Mucosa of gallbladder (tissue), 1 donor: ENCODE results near the gene KIAA0319L. TPM values are rescaled to one million over a fixed set of nuclear protein-coding genes. Genes with fewer than 3 reads are reported as not detected.
"Not testable (repeated sequence)": the region's sequence is repeated elsewhere in the genome, so short reads cannot be mapped to it uniquely, and the experiment has no call there.

Source experiments
- DNase-seq: peaks from one replicate; pipeline ENCODE4 v3.0.0-alpha.2; 2020; ENCODE audit warnings: low spot score
- total RNA-seq: library from RNA; stranded (reverse); gene quantifications from one replicate; pipeline ENCODE4 v1.2.1, GENCODE V29; 2021
- donor health status: DM: no; HTN: no; CAD: no.

The KIAA0319L gene
- 82.5 TPM for total RNA-seq

GRCh38 chr1:35557118-35557610 lies at the start of gene KIAA0319L:
Gene KIAA0319L (minus strand): TSS chr1:35557403. CDS start chr1:35554491, 2,912 bp downstream.
- DNase-seq = peak; percentile 86

DNA sequence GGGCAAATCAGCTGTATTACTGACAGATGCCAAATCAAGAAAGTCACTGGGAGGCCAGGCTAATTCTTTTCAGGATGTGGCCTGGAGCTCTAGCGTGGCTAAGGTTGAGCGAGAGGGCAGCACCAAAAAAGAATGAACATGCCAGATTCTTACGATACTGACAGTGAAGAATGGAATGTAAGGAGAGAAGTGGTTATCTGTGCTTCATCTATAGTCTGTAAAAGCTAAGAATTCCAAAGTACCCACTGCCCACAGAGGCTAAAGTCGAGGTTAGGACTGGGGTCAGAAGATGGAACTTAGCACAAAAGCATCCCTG lies 48.6 kb upstream of the KIAA0319L start:
- DNase-seq = no peak

DNA sequence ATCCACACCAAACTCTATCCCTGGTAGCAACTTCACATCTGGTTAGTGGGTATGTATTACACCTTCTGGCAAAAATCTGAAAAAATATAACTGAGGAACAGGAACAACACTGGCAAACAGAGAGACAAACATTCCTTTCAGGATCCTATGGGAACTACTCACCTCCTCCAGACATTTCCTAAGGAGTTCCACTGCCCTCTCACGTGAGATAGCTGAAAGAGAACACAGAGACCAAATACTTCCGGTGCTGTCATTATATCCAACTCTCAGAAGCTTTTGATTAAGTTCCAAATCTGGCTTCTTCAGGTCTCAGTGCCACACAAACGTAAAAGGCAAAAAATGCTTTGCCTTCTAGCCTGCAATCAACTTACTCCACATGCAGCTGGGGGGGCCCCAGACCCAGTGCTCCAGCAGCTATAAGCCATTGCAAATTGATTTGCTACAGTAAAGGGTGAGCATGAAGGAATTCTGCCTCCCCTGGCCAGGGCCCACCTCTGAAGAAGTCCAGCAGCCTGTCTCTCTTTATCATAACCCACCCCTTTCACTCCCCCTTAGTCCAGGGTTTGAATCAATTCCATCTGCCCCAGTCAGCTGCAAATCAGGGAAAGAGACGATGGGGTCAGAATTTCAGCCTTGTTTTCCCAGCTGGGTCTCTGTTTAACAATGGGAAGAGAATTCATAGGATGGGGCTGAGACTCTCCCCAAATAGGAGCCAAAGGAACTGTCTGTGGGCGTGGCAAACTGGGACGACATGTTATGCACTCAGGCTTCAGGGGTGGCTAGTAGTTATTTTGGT lies 48.1 kb upstream of the KIAA0319L start:
- DNase-seq = no peak

DNA sequence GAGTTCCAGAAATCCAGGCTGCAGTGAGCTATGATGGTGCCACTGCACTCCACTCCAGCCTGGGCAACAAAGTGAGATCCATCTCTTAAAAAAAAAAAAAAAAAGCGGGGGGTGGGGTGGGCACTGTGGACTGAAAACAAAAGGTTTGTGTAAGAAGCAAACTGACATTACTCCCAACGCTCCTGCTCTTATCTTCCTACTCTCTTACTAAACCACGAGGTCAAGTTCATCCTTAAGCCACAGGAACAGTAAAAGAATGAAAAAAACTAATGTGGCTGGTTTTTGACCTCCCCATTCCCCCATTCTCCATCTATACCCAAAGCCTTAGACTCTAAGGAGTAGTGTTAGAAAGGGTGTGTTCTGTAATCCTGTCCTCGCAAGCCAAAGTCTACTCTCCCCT lies 46.7 kb upstream of the KIAA0319L start:
- no peak for DNase-seq

- DNase-seq = no peak
Observed at GRCh38 chr1:35603468-35603867, 46.3 kb upstream of the KIAA0319L start.

- DNase-seq = no peak
Observed at GRCh38 chr1:35600593-35600992, 43.4 kb upstream of the KIAA0319L start.

DNA sequence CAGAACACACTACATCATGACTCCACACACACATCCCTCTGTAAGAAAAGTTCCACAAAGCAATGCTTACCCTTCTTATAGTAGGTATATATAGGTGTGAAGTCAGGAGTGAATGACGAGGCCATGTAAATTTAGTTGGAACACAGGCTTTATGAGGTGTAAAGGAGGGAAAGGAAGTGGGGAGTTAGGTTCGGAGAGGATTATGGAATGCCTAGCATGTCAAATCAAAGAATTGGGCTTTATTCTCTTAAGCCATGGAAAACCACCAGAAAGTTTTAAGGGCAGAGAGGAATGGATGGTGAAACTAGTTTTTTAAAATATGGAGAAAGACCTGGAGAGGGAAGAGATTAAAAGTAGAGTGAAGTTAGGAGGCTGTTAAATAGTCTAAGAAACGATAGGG lies 42.2 kb upstream of the KIAA0319L start:
- no peak for DNase-seq

GRCh38 chr1:35598895-35599294 lies 41.7 kb upstream of the KIAA0319L start:
- no peak for DNase-seq

- DNase-seq = no peak
Observed at GRCh38 chr1:35597870-35598269, 40.7 kb upstream of the KIAA0319L start.

- no peak for DNase-seq
Observed at GRCh38 chr1:35595684-35596083, 38.5 kb upstream of the KIAA0319L start.

- DNase-seq = no peak
Observed at GRCh38 chr1:35594005-35594760, 37.0 kb upstream of the KIAA0319L start.

DNA sequence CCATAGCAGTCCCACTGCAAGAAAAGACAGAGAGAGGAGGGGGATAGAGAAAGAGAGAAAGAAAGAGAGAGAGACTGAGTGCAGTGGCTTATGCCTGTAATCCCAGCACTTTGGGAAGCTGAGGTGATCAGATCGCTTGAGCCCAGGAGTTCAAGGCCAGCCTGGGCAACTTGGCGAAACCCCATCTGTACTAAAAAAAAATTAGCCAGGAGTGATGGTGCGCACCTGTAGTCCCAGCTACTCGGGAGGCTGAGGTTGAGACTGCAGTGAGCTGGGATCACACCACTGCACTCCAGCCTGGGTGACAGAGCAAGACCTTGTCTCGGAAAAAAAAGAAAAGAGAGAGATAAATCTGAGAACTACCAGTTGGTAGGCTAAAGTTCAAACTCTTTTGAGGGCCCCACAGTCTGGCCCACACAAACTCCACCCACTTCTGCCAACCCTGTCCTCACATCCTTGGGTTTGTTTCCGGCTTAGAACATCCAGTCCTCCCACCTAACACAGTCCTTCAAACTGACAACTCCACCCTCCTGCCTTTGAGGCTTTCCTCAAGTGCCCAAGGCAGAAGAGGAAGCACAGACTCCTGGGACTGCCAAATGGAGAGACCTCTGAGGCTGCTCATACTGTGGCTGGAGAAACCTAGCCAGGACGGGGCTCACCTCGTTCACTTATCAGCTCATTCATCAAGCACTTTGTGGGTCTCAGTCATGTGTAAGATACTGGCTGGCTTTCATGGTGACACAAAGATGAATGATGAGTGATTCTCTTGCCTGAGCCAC lies 36.0 kb upstream of the KIAA0319L start:
- DNase-seq = no peak

DNA sequence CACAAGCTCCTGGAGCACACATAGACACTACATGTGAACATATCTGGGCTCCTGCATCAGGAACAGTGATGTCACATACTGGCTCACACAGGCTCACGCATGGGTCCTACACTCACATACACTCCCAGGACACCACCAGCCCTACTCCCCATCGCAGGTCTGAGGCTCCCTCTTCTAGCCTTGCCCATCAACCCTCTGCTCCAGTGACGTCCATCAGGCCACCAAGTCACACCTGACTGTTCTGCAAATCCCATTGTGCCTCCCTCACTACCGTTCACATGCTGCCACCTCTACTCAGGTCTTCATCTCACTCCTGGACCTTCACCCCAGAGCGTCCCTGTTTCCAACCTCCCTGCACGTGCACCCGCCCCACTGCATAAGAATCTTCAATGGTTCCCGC lies 34.0 kb upstream of the KIAA0319L start:
- DNase-seq = no peak

- DNase-seq = no peak
Observed at GRCh38 chr1:35590476-35591040, 33.4 kb upstream of the KIAA0319L start.

- DNase-seq = no peak
Observed at GRCh38 chr1:35589516-35590427, 32.6 kb upstream of the KIAA0319L start.

GRCh38 chr1:35588197-35588910 lies 31.2 kb upstream of the KIAA0319L start:
- DNase-seq = no peak

DNA sequence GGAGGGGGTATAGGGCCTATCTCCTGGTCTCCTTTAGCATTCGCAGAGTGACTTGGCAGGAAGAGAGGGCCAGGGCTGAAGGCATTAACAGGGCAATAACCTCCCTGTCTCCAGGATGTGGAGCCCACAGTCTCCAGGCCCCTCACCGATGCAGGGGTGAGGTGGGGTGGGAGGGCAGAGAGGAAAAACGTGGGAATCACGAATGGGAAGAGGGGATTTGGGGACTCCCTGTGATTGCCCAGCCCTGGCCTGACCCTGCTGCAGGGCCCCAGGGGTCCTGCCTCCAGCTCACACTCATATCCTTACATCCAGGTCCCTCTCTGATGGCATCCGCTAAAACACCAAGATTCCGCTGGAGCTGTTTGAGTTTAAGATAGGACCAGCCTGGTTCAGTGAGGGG lies 30.5 kb upstream of the KIAA0319L start:
- DNase-seq = no peak

DNA sequence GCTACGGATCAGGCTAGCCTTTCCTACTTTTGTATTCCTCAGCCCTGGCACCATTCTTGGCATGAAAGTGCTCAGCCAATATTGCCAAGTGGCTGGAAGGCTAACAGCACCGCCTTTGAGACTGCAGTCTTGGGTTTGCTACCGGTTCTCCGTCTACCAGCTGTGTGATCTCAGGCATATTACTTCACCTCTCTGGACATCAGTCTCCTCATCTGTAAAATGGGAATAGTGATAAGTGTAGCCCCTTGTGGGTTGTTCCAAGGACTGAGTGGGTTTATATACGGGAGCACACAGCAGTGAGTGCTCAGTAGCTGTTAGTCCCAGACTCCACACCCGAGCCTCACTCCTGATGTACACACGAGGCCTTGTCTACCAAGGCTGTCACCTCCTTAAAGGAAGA lies 29.6 kb upstream of the KIAA0319L start:
- DNase-seq = no peak

DNA sequence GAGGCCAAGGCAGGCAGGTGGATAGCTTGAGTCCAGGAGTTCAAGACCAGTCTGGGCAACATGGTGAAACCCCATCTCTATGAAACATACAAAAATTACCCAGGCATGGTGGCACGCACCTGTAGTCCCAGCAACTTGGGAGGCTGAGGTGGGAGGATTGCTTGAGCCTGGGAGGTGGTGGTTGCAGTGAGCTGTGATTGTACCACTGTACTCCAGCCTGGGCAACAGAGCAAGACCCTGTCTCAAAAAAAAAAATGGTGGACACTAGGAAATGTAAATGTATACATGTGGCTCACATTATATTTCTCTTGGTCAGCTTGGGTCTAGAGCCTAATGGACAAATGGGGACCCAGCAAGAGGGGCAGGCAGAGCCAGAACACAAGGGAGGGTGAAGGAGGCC lies 28.6 kb upstream of the KIAA0319L start:
- not testable (repeated sequence) for DNase-seq

- DNase-seq = no peak
Observed at GRCh38 chr1:35585281-35585680, 28.1 kb upstream of the KIAA0319L start.
